ENCODE results near the gene NDUFAF5.

The NDUFAF5 gene

DNA sequence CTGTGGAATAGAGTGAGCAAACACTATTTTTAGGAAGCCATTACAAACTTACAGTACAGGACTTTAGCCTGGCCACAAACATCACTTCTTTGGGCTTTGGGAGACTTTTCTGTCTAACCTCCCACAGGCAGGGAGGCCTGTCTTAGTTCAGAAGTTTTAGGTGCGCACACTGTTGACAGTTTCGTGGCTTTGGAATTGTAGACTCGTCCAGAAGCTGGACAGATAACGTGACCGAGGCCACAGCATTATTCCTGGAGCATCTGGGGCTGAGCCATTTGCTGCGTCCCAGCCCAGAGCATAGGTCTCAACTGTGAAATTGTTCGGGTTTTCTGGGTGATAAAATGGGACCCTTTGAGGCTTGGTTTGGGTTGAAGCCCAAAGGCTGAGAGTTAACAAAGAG, 53.8 kb downstream of the NDUFAF5 start:
- TF ChIP-seq, protein P1, sequence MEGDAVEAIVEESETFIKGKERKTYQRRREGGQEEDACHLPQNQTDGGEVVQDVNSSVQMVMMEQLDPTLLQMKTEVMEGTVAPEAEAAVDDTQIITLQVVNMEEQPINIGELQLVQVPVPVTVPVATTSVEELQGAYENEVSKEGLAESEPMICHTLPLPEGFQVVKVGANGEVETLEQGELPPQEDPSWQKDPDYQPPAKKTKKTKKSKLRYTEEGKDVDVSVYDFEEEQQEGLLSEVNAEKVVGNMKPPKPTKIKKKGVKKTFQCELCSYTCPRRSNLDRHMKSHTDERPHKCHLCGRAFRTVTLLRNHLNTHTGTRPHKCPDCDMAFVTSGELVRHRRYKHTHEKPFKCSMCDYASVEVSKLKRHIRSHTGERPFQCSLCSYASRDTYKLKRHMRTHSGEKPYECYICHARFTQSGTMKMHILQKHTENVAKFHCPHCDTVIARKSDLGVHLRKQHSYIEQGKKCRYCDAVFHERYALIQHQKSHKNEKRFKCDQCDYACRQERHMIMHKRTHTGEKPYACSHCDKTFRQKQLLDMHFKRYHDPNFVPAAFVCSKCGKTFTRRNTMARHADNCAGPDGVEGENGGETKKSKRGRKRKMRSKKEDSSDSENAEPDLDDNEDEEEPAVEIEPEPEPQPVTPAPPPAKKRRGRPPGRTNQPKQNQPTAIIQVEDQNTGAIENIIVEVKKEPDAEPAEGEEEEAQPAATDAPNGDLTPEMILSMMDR (IDR thresholded peaks at IDR 0.05): no peak

DNA sequence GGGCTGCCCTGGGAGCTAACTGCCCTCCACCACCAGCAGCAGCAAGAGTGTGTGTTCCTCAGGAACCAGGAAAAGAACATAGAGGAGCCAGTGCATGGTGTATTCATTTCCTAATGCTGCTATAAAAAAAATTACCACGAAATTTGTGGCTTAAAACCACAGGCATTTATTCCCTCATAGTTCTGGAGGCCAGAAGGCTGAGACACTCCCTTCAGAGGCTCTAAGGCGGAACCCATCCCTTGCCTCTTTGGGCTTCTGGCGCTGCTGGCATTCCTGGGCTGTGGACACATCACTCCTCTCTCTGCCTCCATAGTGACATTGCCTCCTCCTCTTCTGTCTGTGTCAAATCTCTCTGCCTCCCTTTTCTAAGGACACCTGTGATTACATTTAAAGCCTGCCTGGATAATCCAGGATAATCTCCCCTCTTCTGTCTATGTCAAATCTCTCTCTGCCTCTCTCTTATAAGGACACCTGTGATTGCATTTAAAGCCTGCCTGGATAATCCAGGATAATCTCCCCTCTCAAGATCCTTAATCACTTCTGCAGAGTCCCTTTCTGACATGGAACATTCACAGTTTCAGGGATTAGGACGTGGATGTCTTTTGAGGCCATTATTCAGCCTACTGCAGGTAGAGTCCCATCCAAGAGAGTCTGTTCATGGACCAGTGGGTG, 54.7 kb downstream of the NDUFAF5 start:
- TF ChIP-seq, protein P1 (IDR thresholded peaks at IDR 0.05): no peak

DNA sequence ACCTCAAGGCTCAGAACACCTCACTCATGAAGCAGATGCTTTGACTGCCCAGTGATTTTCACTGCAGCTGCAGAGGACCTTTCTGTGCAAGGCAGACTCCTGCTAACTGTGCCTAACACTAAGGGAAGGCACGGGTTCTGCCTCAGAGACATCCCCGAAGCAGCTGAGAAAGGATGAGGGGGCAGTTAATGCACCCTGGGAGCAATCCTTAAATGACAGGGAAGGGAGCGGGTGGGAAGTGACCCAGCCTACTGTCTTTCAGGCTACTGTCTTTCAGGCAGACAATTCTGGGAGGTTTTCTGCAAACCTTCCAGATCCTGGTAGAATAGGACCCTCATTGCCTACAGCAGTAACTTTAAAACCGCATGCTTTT, 55.3 kb downstream of the NDUFAF5 start:
- TF ChIP-seq, protein P1 (IDR thresholded peaks at IDR 0.05): no peak

DNA sequence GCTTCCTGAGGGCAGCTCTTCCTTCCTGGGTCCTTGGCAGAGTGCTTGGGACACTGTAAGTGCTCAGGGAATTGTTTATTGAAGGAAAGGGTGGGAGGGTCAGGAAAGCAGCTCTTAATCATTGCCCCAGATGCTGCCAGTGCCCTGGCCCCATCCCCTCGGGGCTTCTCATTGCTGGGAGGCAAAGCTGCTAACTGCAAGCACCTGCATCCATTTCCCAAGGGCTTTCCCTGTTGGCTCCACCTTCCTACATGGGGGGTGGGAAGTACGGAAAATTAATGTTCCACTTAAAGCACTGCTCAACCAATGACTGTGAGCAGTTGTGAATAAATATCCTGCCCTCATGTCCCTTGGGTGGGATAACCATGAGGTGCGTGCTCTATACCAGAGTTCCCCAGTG, 56.4 kb downstream of the NDUFAF5 start:
- TF ChIP-seq, protein P1 (IDR thresholded peaks at IDR 0.05): no peak

DNA sequence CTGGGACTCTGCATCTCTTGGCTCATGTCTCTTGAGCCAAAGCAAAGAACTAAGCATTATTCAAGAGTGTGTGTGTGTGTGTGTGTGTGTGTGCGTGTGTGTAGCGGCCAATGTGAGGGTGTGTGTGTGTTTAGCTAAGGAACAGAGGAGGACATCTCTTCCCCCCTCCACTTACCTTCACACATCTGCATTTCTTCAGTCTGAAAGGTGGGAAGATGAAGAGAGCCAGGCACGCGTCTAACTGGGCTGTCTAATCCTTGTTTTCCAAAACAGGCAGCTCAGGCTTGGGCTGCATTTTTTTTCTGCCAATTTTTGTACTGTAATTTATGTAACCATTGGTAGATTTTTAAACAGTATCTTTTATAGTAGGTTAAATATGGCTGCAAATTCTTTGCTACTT, 59.5 kb downstream of the NDUFAF5 start:
- TF ChIP-seq, protein P1 (IDR thresholded peaks at IDR 0.05): no peak

DNA sequence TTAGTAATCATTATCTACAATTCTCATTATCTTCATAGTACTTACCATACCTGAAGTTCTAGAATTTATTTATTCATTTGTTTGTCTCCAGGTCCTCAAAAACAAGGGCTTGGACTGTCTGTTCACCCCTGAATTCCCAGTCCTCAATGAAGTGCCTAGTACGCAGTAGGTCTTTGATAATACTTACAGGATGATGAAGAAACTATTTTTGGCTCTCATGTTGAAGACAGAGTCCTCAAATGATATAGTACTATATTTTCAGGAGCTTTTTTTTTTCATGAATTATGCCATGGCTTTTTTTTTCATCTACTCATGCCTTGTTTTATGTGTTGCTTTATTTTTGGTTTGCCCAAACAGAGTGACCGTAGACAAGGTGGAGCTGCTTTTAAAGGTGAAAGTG, 66.5 kb downstream of the NDUFAF5 start:
- TF ChIP-seq, protein P1 (IDR thresholded peaks at IDR 0.05): no peak

DNA sequence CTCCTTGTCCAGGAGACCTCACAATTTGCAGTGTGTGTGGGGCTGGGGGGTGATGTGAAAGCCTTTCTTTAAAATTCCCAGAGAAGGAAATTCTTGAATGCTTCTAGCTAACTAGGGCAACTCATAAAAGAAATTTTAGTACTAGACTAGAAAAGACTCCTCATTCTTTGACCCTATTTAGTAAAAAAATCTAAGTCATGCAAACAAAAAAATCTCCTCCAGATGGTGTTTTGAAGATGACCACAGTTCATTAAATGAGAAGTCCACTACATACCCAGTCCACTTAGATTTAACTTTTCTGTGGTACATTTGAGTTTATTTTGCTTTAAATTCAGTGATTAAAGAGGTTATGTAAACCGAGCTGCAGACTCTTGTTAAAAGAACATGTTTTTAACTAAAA, 67.5 kb downstream of the NDUFAF5 start:
- TF ChIP-seq, protein P1 (IDR thresholded peaks at IDR 0.05): no peak

DNA sequence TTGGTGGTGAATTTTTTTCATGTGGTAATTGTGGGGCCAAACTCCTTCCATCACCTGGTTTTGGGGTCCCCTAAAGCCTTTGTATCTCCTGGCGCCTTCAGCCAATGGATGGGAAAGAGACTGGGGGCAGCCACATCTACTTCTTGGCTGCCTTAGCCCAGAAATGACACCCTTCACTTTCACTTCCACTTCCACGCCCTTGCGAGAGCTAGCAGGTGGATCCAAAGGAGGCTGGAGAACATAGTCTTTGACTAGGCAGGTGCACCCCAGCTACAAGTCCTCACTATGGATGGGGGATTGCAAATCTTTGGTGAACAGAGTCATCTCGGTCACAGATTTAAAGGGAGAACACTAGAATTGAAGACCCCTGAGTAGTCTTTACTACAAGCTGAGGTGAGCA, 70.8 kb downstream of the NDUFAF5 start:
- TF ChIP-seq, protein P1 (IDR thresholded peaks at IDR 0.05): no peak
